HCT116 (cell line): ENCODE data around the gene ZDHHC22. TPM values are rescaled to one million over a fixed set of nuclear protein-coding genes. Genes with fewer than 3 reads are reported as not detected.
"Not testable (repeated sequence)": the region's sequence is repeated elsewhere in the genome, so short reads cannot be mapped to it uniquely, and the experiment has no call there.

ENCODE experiments used
- ATAC-seq: fragments of 200-7000 bp; cut with Tn5 transposase; 2 replicates; pipeline ENCODE4 v1.9.1; 2020; ENCODE audit warnings: mild to moderate bottlenecking, moderate library complexity
- BruUV-seq: library from RNA; stranded (reverse); fragments of 400-500 nt; replicated peaks from 2 replicates; lab custom pipeline; 2021; lab: Mats Ljungman, UMichigan
- CTCF ChIA-PET: fragments of 300-600 bp; sonication (Branson Sonifier 250); formaldehyde crosslinking; loops from one replicate; lab custom pipeline; 2021; ENCODE audit warnings: antibody characterized with exemption; lab: Charles Lee
- POLR2A ChIA-PET: fragments of 300-600, 350-600 bp; sonication (Branson Sonifier 250); formaldehyde crosslinking; loops from one replicate; lab custom pipeline; 2021; ENCODE audit warnings: antibody characterized with exemption; lab: Charles Lee
- RAD21 ChIA-PET, 2 experiments: fragments of 300-600 bp; sonication (Branson Sonifier 250); formaldehyde crosslinking; loops; one replicate each; lab custom pipeline; 2023; ENCODE audit warnings: low total read pairs in 2 of 2; ENCODE audit not compliant: uncharacterized antibody in 2 of 2, unreplicated experiment in 2 of 2, low non-redundant PET in 1 of 2; lab: Charles Lee
- DNase-seq: peaks from one replicate; pipeline ENCODE4 v3.0.0-alpha.2; 2010; ENCODE audit warnings: low read depth, low spot score
- H2AFZ ChIP-seq: fragments of 200-600 bp; shearing (Covaris generic), sonication (generic); 2 replicates; pipeline ENCODE4 v1.6.1; 2017; ENCODE audit warnings: low read depth, mixed run types, mixed read lengths, antibody characterized with exemption, low read length; ENCODE audit not compliant: poor library complexity, severe bottlenecking
- H3K27ac ChIP-seq: 2 replicates; pipeline ENCODE4 v1.5.1; 2012; ENCODE audit warnings: low read depth, low read length
- H3K27me3 ChIP-seq: fragments of 200-600 bp; sonication (generic); 2 replicates; pipeline ENCODE4 v1.6.1; 2016; ENCODE audit warnings: mixed run types, low read length, mixed read lengths; ENCODE audit not compliant: insufficient read depth
- H3K36me3 ChIP-seq, 2 experiments: fragments of 200-500 bp in 1 of 2; fragments of 200-600 bp in 1 of 2; sonication (Bioruptor generic) in 1 of 2; sonication (generic) in 1 of 2; 2 replicates each; pipeline versions ENCODE4 v1.5.1 to v1.6.1; 2014 to 2016; ENCODE audit warnings: low read length in 2 of 2, inconsistent platforms in 1 of 2, mixed read lengths in 1 of 2, mixed run types in 1 of 2; ENCODE audit not compliant: insufficient read depth in 2 of 2, control insufficient read depth in 1 of 2
- H3K4me1 ChIP-seq, 2 experiments: fragments of 200-600 bp in 1 of 2; sonication (generic) in 1 of 2; 2 replicates each; pipeline versions ENCODE4 v1.5.1 to v1.6.1; 2012 to 2017; ENCODE audit warnings: low read length in 2 of 2, inconsistent platforms in 1 of 2, mild to moderate bottlenecking in 1 of 2, mixed read lengths in 1 of 2, mixed run types in 1 of 2, moderate library complexity in 1 of 2; ENCODE audit not compliant: insufficient read depth in 2 of 2, control insufficient read depth in 1 of 2
- H3K4me2 ChIP-seq: fragments of 200-600 bp; sonication (generic); 2 replicates; pipeline ENCODE4 v1.6.1; 2017; ENCODE audit warnings: mixed run types, low read length, mixed read lengths
- H3K4me3 ChIP-seq, 2 experiments: fragments of 200-600 bp in 1 of 2; sonication (generic) in 1 of 2; replicated peaks in 1 of 2; 2 replicates each; pipeline ENCODE4 v1.5.1; 2011 to 2016; ENCODE audit warnings: low read length in 2 of 2, control low read depth in 1 of 2, low read depth in 1 of 2, mild to moderate bottlenecking in 1 of 2, mixed read lengths in 1 of 2, mixed run types in 1 of 2
- H3K79me2 ChIP-seq: fragments of 200-600 bp; sonication (generic); 2 replicates; pipeline ENCODE4 v1.6.1; 2017; ENCODE audit warnings: mild to moderate bottlenecking, mixed run types, low read length, moderate library complexity, mixed read lengths; ENCODE audit not compliant: insufficient read depth
- H3K9ac ChIP-seq: fragments of 200-600 bp; sonication (generic); 2 replicates; pipeline ENCODE4 v1.6.1; 2016; ENCODE audit warnings: low read length, mixed read lengths
- H3K9me2 ChIP-seq: fragments of 200-600 bp; sonication (generic), shearing (Covaris generic); 2 replicates; pipeline ENCODE4 v1.6.1; 2017; ENCODE audit warnings: mixed run types, mild to moderate bottlenecking, moderate library complexity; ENCODE audit not compliant: insufficient read depth
- H3K9me3 ChIP-seq, 2 experiments: fragments of 200-500 bp in 1 of 2; fragments of 200-600 bp in 1 of 2; sonication (Bioruptor generic) in 1 of 2; sonication (generic) in 1 of 2; 2 replicates each; pipeline ENCODE4 v1.6.1; 2014 to 2017; ENCODE audit warnings: low read length in 2 of 2, mixed read lengths in 2 of 2, inconsistent platforms in 1 of 2, low read depth in 1 of 2, mild to moderate bottlenecking in 1 of 2, mixed run types in 1 of 2, moderate library complexity in 1 of 2; ENCODE audit not compliant: control insufficient read depth in 1 of 2, insufficient read depth in 1 of 2
- H4K20me1 ChIP-seq: fragments of 200-600 bp; sonication (generic), shearing (Covaris generic); 2 replicates; pipeline ENCODE4 v1.6.1; 2017; ENCODE audit warnings: mixed run types, mild to moderate bottlenecking, moderate library complexity; ENCODE audit not compliant: insufficient read depth
- ATF3 ChIP-seq: IDR thresholded peaks from 2 replicates; pipeline ENCODE4 v1.6.1; 2012
- CBX3 ChIP-seq: IDR thresholded peaks from 2 replicates; pipeline ENCODE4 v1.6.1; 2012; ENCODE audit warnings: low read depth
- JUND ChIP-seq: IDR thresholded peaks from 2 replicates; pipeline ENCODE4 v1.6.1; 2012
- RAD21 ChIP-seq: IDR thresholded peaks from 2 replicates; pipeline ENCODE4 v1.6.1; 2012; ENCODE audit warnings: low read depth, mild to moderate bottlenecking
- ZNF274 ChIP-seq: fragments of 200-500 bp; sonication (Bioruptor generic); IDR thresholded peaks from 2 replicates; pipeline ENCODE4 v1.6.1; 2014; ENCODE audit warnings: mild to moderate bottlenecking, low read depth, low read length, inconsistent platforms
- intact Hi-C: fragments of 100-400 bp; cut with micrococcal nuclease; formaldehyde crosslinking; loops from 2 replicates; pipeline ENCODE4 v1.10.0; 2022
- total RNA-seq: library from RNA; stranded (reverse); gene quantifications from one replicate; pipeline ENCODE4 v1.2.1, GENCODE V29; 2021; ENCODE audit not compliant: unreplicated experiment

The ZDHHC22 gene
- total RNA-seq, 1 experiment from 2014 or later = 0.10 TPM

- intact Hi-C loops = no loop called here
- POLR2A ChIA-PET = no interaction called here
- ATAC-seq = no peak
- TF ChIP-seq CBX3 (no peak), ATF3 (no peak), ZNF274 (no peak), RAD21 (no peak), JUND (no peak)
- TF ChIP-seq, all 23 proteins: peak for 0
- H3K4me3 ChIP-seq = no peak overlapping the region
- no peaks in the 10 kb centered on the region for H3K27me3 ChIP-seq
- no peak overlapping the region for H3K9ac ChIP-seq
- no peaks in the 10 kb centered on the region for H3K79me2 ChIP-seq
- H3K36me3 ChIP-seq = no peaks in the 10 kb centered on the region
- H3K9me2 ChIP-seq = no peaks in the 10 kb centered on the region
- H3K4me2 ChIP-seq = no peak overlapping the region
- no TSS peak for BruUV-seq
- H3K9me3 ChIP-seq = peaks cover 0 to 3% of the 10 kb centered on the region in 2 experiments; a peak in 1 of 4 replicates
- CTCF ChIA-PET = no interaction called here
- H3K4me1 ChIP-seq = peaks cover 4 to 9% of the 10 kb centered on the region in 2 experiments
- H2AFZ ChIP-seq = no peak overlapping the region
- no peaks in the 10 kb centered on the region for H4K20me1 ChIP-seq
- H3K27ac ChIP-seq = no peak overlapping the region
- DNase-seq = no peak
- RAD21 ChIA-PET = no interaction called here
These were observed 34.3 kb upstream of the ZDHHC22 start for GRCh38 chr14:77175843-77176242.

- POLR2A ChIA-PET, H4K20me1 ChIP-seq, H3K9ac ChIP-seq, H3K9me2 ChIP-seq, H3K4me3 ChIP-seq, H3K79me2 ChIP-seq, intact Hi-C loops, H3K27me3 ChIP-seq, H2AFZ ChIP-seq, RAD21 ChIA-PET, H3K4me1 ChIP-seq, BruUV-seq, H3K36me3 ChIP-seq, H3K9me3 ChIP-seq, H3K27ac ChIP-seq, CTCF ChIA-PET, DNase-seq: not testable (repeated sequence)
- H3K4me2 ChIP-seq = 0 out of 2 replicates have a peak overlapping the region, but pooled peaks have one; percentile 11
- peak; percentile 50; the same call in 1 of the 2 replicates for ATAC-seq
These were observed 32.5 kb upstream of the ZDHHC22 start for GRCh38 chr14:77173911-77174617.
